Naive thymus-derived CD4-positive, alpha-beta T cell (primary cell): ENCODE data around the gene TLE2. TPM values are rescaled to one million over a fixed set of nuclear protein-coding genes. Genes with fewer than 3 reads are reported as not detected.
A peak's percentile ranks its signal among the peaks of the same experiment; 100 is the strongest.

Experiments
- ATAC-seq: fragments of 150-1000 bp; cut with Tn5 transposase; 2 replicates; pipeline ENCODE4 v1.10.0; 2021; ENCODE audit warnings: mild to moderate bottlenecking, moderate library complexity
- CTCF ChIA-PET: fragments of 350-600 bp; sonication (Branson Sonifier 250); formaldehyde crosslinking; loops from one replicate; lab custom pipeline; 2021; ENCODE audit warnings: antibody characterized with exemption; lab: Charles Lee
- POLR2A ChIA-PET: fragments of 350-600 bp; sonication (Branson Sonifier 250); formaldehyde crosslinking; loops from one replicate; lab custom pipeline; 2021; ENCODE audit warnings: antibody characterized with exemption, inconsistent platforms; lab: Charles Lee
- DNase-seq, 9 donors: peaks; one replicate each; pipeline versions ENCODE4 v3.0.0 to v3.0.0-alpha.2; 2020 to 2022; ENCODE audit warnings: mixed read lengths in 1 of 9
- H3K27ac ChIP-seq: one replicate; pipeline ENCODE4 v1.7.0; 2013; ENCODE audit warnings: mild to moderate bottlenecking, low read depth, low read length, moderate library complexity
- H3K27me3 ChIP-seq, 2 donors: one replicate each; pipeline ENCODE4 v1.7.0; 2013; ENCODE audit warnings: low read length in 2 of 2, mild to moderate bottlenecking in 2 of 2, moderate library complexity in 2 of 2; ENCODE audit not compliant: control insufficient read depth in 2 of 2, insufficient read depth in 2 of 2
- H3K36me3 ChIP-seq, 3 experiments: 1 replicate in 2 of 3; 2 replicates in 1 of 3; pipeline ENCODE4 v1.7.0; 2013; ENCODE audit warnings: low read length in 3 of 3, mild to moderate bottlenecking in 3 of 3, moderate library complexity in 1 of 3; ENCODE audit not compliant: insufficient read depth in 3 of 3, control insufficient read depth in 2 of 3
- H3K4me1 ChIP-seq, 2 donors: one replicate each; pipeline ENCODE4 v1.7.0; 2013; ENCODE audit warnings: low read length in 2 of 2, mild to moderate bottlenecking in 2 of 2, moderate library complexity in 1 of 2; ENCODE audit not compliant: control insufficient read depth in 2 of 2, insufficient read depth in 2 of 2
- H3K4me3 ChIP-seq: 2 replicates; pipeline ENCODE4 v1.7.0; 2013; ENCODE audit warnings: mild to moderate bottlenecking, low read length
- H3K9me3 ChIP-seq, 3 experiments: 1 replicate in 2 of 3; 2 replicates in 1 of 3; pipeline ENCODE4 v1.7.0; 2013; ENCODE audit warnings: low read length in 3 of 3; ENCODE audit not compliant: control insufficient read depth in 2 of 3
- H3K27ac Mint-ChIP-seq, 9 donors: one replicate each; pipeline ENCODE4 v1.8.0; 2020 to 2022; ENCODE audit warnings: mixed read lengths in 9 of 9, mild to moderate bottlenecking in 8 of 9, moderate library complexity in 5 of 9, inconsistent platforms in 2 of 9
- H3K27me3 Mint-ChIP-seq, 5 donors: one replicate each; pipeline ENCODE4 v1.8.0; 2021 to 2022; ENCODE audit warnings: mixed read lengths in 5 of 5, mild to moderate bottlenecking in 1 of 5
- H3K36me3 Mint-ChIP-seq, 5 donors: one replicate each; pipeline ENCODE4 v1.8.0; 2020 to 2022; ENCODE audit warnings: mixed read lengths in 5 of 5, mild to moderate bottlenecking in 3 of 5, inconsistent platforms in 1 of 5
- H3K4me1 Mint-ChIP-seq, 7 donors: one replicate each; pipeline ENCODE4 v1.8.0; 2020 to 2022; ENCODE audit warnings: mixed read lengths in 7 of 7, mild to moderate bottlenecking in 3 of 7, inconsistent platforms in 1 of 7
- H3K4me3 Mint-ChIP-seq, 10 donors: one replicate each; pipeline ENCODE4 v1.8.0; 2020 to 2022; ENCODE audit warnings: mild to moderate bottlenecking in 10 of 10, mixed read lengths in 10 of 10, moderate library complexity in 6 of 10, inconsistent platforms in 2 of 10
- H3K9me3 Mint-ChIP-seq, 11 donors: one replicate each; pipeline ENCODE4 v1.8.0; 2020 to 2022; ENCODE audit warnings: mixed read lengths in 11 of 11, mild to moderate bottlenecking in 4 of 11, inconsistent platforms in 1 of 11, moderate library complexity in 1 of 11
- intact Hi-C, 2 donors: fragments of 100-400 bp; cut with micrococcal nuclease; formaldehyde crosslinking; loops; one replicate each; pipeline ENCODE4 v1.15.1; 2023
- polyA plus RNA-seq, 2 donors: library from polyadenylated mRNA; unstranded; fragments of 300-500 nt; fragmentation: Illumina TruSeq; gene quantifications; one replicate each; pipeline ENCODE4 v1.2.3, GENCODE V29; 2021
- total RNA-seq, 6 experiments: library from RNA in 5 of 6; stranded (reverse) in 5 of 6; gene quantifications; 1 replicate in 5 of 6; 2 replicates in 1 of 6; pipeline ENCODE4 v1.2.3 and lab custom pipeline; 2021 to 2026

Gene TLE2
- total and polyA plus RNA-seq, 7 experiments from 2014 or later = 1.1 to 33.6 (median 14.3) TPM

DNA sequence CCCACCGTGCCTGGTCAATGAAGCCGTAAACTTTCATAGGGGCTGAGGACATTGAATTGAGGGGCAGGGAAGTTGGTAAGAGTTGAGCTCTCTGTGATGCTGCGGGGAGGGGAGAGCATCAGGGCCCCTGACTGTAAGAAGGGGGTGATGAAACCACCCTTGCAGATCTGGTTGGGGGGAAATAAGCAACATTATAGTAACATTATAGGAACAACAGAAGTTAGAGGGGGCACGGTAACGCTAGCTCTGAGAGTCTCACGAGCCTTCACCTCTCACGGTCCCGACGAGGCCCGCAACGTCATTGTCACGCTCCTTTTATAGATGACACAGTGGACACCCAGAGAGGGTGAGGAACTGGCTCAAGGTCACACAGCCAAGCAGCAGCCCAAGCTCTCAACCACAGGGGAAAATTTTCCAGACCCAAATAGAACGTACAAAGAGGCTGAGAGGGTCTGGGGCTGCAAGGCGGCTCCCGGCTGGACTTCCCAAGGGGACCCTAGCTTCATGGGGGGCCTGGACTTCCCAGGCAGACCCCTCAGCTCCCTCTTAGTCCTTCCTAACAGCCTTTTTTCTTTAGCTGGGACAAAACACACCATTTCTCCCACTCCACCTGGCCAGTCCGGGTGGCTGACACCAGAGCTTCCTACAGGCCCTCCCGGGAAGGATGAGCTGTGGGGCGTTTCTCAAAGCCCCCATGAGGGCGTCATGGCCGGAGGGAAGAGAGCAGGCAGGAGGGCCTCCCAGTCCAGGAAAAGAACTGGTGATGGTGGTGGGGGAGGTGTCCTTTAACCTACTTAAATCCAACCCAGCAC, 29.1 kb upstream of the TLE2 start:
- peak overlapping the region; percentile 28 to 97 (median 76) for H3K4me3 Mint-ChIP-seq
- Histone ChIP-seq H3K27me3 (no peaks in the 10 kb centered on the region), H3K4me3 (no peak overlapping the region), H3K9me3 (no peaks in the 10 kb centered on the region), H3K4me1 (peaks cover 23 to 62% of the 10 kb centered on the region in 2 donors), H3K27ac (peak overlapping the region; percentile 85), H3K36me3 (peaks cover 20 to 78% (median 39%) of the 10 kb centered on the region in 3 experiments)
- peaks cover 32 to 62% (median 45%) of the 10 kb centered on the region in 7 donors for H3K4me1 Mint-ChIP-seq
- peak in 1 of 9 donors; percentile 7 for DNase-seq
- intact Hi-C loops = no loop called here
- POLR2A ChIA-PET = interaction anchor here (0.8 to 14.9 kb wide), 7 partner anchors 8 to 108 kb away, joined by 3 to 359 read pairs (median 3); partner anchors contain the start of gene TLE6
- peaks cover 0 to 34% (median 26%) of the 10 kb centered on the region in 5 donors for H3K36me3 Mint-ChIP-seq
- ATAC-seq = no peak
- H3K9me3 Mint-ChIP-seq = no peaks in the 10 kb centered on the region
- peak overlapping the region; percentile 56 to 93 (median 79) for H3K27ac Mint-ChIP-seq
- no peaks in the 10 kb centered on the region for H3K27me3 Mint-ChIP-seq
- CTCF ChIA-PET = interaction anchor here (1.1 to 1.4 kb wide), 2 partner anchors 18 to 46 kb away, joined by 3 read pairs; no protein-coding TSS in a partner anchor

DNA sequence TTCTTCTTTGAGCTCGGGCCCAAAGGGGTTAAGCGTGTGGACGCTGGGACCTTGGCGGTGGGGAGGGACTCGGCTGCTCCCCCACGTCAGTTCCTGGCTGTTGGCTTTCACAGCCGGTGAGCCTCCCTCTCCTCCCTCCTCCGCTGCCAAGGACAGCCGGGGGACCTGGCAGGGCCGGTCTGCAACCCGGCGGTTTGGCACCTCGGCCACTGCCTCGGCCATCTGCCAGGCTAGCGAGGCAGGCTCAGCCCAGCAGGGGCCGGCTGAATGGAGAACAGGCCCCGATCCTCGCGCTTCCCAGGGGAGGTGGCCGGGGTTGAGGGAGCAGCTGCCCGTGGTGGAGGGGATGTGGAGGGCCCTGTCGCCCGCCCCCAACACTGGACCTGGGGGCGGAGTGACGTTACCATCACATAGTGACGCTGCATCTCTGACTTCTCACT, 28.2 kb upstream of the TLE2 start:
- H3K36me3 Mint-ChIP-seq = peaks cover 0 to 34% (median 26%) of the 10 kb centered on the region in 5 donors
- H3K4me3 Mint-ChIP-seq = peak overlapping the region in 7 of 10 donors; percentile 13 to 94 (median 79)
- peaks cover 19 to 60% of the 10 kb centered on the region in 2 donors for H3K4me1 ChIP-seq
- peak overlapping the region in 5 of 9 donors; percentile 79 to 93 (median 85) for H3K27ac Mint-ChIP-seq
- ChIA-PET POLR2A (interaction anchor here (0.6 to 14.9 kb wide), 6 partner anchors 7 to 137 kb away, joined by 3 to 359 read pairs (median 3); no protein-coding TSS in a partner anchor), CTCF (interaction anchor here (1.4 kb wide), 1 partner anchor 47 kb away, joined by 3 read pairs; no protein-coding TSS in a partner anchor)
- H3K27me3 Mint-ChIP-seq = no peaks in the 10 kb centered on the region
- H3K4me1 Mint-ChIP-seq = peaks cover 31 to 66% (median 44%) of the 10 kb centered on the region in 7 donors
- H3K9me3 Mint-ChIP-seq = no peaks in the 10 kb centered on the region
- no peaks in the 10 kb centered on the region for H3K27me3 ChIP-seq
- H3K4me3 ChIP-seq = no peak overlapping the region
- ATAC-seq (no peak), DNase-seq (no peak)
- peaks cover 20 to 80% (median 39%) of the 10 kb centered on the region in 3 experiments for H3K36me3 ChIP-seq
- H3K9me3 ChIP-seq = no peaks in the 10 kb centered on the region
- intact Hi-C loops = no loop called here
- H3K27ac ChIP-seq = peak overlapping the region; percentile 55

DNA sequence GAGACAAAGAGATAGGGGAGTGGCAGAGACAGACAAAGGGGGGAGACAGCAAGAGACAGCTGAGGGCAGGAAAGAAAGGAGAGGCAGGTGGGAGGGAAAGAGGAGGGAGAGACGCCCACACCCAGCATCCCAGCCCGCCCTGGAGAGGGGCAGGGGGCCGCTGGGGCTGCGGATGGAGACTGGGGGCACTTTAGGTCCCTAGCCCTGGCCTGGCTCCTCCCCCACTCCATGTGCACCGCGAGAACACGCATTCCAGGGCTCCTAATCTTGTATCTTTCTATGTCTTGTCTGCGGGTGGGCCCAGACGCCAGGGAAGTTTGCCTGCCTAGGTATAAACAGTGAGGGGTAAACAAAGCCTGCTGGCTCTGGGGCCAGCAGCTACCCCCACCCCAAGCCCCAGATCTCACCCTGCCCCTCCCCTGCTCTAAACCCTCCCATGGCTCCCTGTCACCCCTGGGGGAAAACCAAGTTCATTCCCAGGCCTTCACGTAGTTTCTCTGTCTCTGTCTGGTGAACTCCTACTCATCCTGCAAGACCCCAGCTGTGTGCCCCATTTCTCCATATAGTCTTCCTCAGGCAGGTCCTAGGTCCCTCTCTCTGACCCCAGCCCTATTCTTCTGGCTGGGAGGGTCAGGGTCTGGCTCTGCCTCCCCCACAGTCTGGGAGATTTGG, 27.5 kb upstream of the TLE2 start:
- Mint-ChIP-seq H3K27me3 (no peaks in the 10 kb centered on the region), H3K27ac (peak overlapping the region in 8 of 9 donors; percentile 25 to 90 (median 75)), H3K4me1 (peaks cover 31 to 70% (median 44%) of the 10 kb centered on the region in 7 donors), H3K36me3 (peaks cover 0 to 34% (median 26%) of the 10 kb centered on the region in 5 donors), H3K9me3 (no peaks in the 10 kb centered on the region), H3K4me3 (peak overlapping the region in 7 of 10 donors; percentile 23 to 64 (median 32))
- Histone ChIP-seq H3K4me1 (peaks cover 19 to 60% of the 10 kb centered on the region in 2 donors), H3K27me3 (no peaks in the 10 kb centered on the region), H3K36me3 (peaks cover 20 to 79% (median 39%) of the 10 kb centered on the region in 3 experiments), H3K4me3 (no peak overlapping the region), H3K9me3 (no peaks in the 10 kb centered on the region), H3K27ac (peak overlapping the region; percentile 55)
- ChIA-PET POLR2A (interaction anchor here (9.1 to 14.9 kb wide), 2 partner anchors 6 to 18 kb away, joined by 167 to 359 read pairs; no protein-coding TSS in a partner anchor), CTCF (no interaction called here)
- no peak for DNase-seq
- no peak for ATAC-seq
- intact Hi-C loops = no loop called here

DNA sequence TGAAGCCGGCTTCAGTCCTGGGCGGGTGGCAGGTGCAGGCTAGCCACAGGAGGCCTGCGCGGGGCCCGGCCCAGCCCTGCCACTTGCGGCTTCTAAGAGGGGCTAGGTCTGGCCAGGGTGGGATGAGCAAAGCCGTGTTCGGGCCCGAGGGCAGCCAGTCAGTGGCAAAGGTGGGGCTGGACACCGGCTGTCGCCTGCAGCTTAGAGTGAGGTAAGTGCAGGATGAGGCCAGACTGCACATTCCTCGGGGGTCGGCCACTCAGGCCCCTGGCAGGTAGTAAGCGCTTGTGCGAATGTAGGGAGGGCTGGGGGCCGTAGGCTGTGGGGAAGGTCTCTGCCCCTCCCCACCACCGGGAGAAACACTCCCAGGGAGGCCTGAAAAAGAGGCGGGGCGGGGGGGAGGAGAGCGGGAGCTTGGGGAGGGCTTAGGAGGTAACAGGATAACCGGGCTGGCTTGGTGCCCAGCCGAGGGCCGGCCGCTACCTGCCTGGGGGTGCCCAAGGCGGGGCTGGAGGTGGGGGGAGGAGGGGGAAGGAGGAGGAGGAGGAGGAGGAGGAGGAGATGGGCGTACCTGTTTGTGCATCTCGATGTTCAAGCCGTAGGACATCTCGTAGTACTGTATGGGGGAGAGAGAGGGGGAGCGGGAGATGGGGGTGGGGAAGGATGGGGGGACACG, 26.8 kb upstream of the TLE2 start:
- H3K9me3 Mint-ChIP-seq = no peaks in the 10 kb centered on the region
- H3K9me3 ChIP-seq = no peaks in the 10 kb centered on the region
- peak overlapping the region in 3 of 9 donors; percentile 25 to 90 (median 47) for H3K27ac Mint-ChIP-seq
- peaks cover 20 to 73% (median 39%) of the 10 kb centered on the region in 3 experiments for H3K36me3 ChIP-seq
- no peaks in the 10 kb centered on the region for H3K27me3 ChIP-seq
- DNase-seq = no peak
- H3K4me3 Mint-ChIP-seq = peak overlapping the region in 3 of 10 donors; percentile 28 to 60 (median 32)
- ATAC-seq = no peak
- H3K27ac ChIP-seq = peak overlapping the region; percentile 55
- H3K4me1 ChIP-seq = peaks cover 19 to 60% of the 10 kb centered on the region in 2 donors
- H3K4me1 Mint-ChIP-seq = peaks cover 30 to 69% (median 44%) of the 10 kb centered on the region in 7 donors
- intact Hi-C loops = no loop called here
- ChIA-PET CTCF (interaction anchor here (0.6 kb wide), 1 partner anchor 17 kb away, joined by 3 read pairs; no protein-coding TSS in a partner anchor), POLR2A (interaction anchor here (14.9 kb wide), 1 partner anchor 17 kb away, joined by 359 read pairs; no protein-coding TSS in a partner anchor)
- H3K27me3 Mint-ChIP-seq = no peaks in the 10 kb centered on the region
- no peak overlapping the region for H3K4me3 ChIP-seq
- H3K36me3 Mint-ChIP-seq = peaks cover 0 to 32% (median 25%) of the 10 kb centered on the region in 5 donors

DNA sequence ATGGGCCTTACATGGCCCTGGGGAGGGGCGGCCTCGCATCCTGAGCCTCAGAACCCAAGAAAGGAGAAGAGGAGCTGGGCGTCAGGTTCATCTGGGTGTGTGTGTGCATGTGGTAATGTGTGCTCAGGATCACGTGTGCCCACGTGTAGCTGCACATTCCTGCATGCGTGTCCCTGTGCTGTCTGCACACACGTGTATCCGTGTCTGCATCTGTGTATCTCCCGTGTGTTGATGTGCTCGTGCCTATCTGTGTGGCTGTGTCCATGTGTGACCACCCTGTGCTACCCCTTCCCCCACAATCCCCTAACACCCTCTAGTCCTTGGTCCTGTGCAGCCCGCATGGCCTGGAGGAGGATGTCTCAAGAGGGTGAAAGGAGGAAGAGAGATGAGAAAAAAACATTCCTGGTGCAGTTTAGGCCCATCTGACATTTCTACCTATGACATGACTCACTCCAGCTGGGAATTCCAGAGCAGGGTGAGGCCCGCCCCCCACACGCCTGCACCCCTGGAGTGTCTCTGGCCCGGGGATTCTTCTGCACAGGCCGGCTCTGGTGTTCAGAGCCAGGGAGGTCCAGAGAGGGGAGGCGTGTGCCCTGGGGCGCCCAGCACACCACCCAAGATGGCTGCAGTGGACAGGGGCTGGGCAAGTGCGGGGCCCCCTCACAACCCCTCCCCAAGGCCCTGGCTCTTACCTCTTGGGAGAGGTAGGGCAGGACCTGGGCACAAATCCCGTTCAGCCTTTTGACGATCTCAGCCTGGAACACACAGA, 26.1 kb upstream of the TLE2 start:
- no peak for DNase-seq
- peaks cover 0 to 27% (median 21%) of the 10 kb centered on the region in 5 donors for H3K36me3 Mint-ChIP-seq
- Histone ChIP-seq H3K9me3 (no peaks in the 10 kb centered on the region), H3K4me1 (peaks cover 12 to 60% of the 10 kb centered on the region in 2 donors), H3K27ac (peak overlapping the region; percentile 55), H3K4me3 (no peak overlapping the region), H3K36me3 (peaks cover 17 to 70% (median 39%) of the 10 kb centered on the region in 3 experiments), H3K27me3 (no peaks in the 10 kb centered on the region)
- peaks cover 26 to 65% (median 44%) of the 10 kb centered on the region in 7 donors for H3K4me1 Mint-ChIP-seq
- no peaks in the 10 kb centered on the region for H3K9me3 Mint-ChIP-seq
- peak overlapping the region in 9 of 10 donors; percentile 12 to 83 (median 53) for H3K4me3 Mint-ChIP-seq
- H3K27ac Mint-ChIP-seq = peak overlapping the region; percentile 45 to 83 (median 76)
- CTCF ChIA-PET = interaction anchor here (0.5 to 0.6 kb wide), 2 partner anchors 16 kb away, joined by 3 read pairs; no protein-coding TSS in a partner anchor
- POLR2A ChIA-PET = interaction anchor here (1.5 to 14.9 kb wide), 3 partner anchors 6 to 24 kb away, joined by 5 to 359 read pairs (median 167); partner anchors contain the start of gene TLE5
- intact Hi-C loops = no loop called here
- no peaks in the 10 kb centered on the region for H3K27me3 Mint-ChIP-seq
- ATAC-seq = no peak
